HG02610 (cell line): ENCODE data around the gene SETD2.
A peak's percentile ranks its signal among the peaks of the same experiment; 100 is the strongest.
"Not testable (repeated sequence)": the region's sequence is repeated elsewhere in the genome, so short reads cannot be mapped to it uniquely, and the experiment has no call there.

Experiments used
- ATAC-seq: cut with Tn5 transposase; IDR thresholded peaks from one replicate; pipeline ENCODE4 v1.9.1; 2021; ENCODE audit warnings: mild to moderate bottlenecking, moderate library complexity; ENCODE audit not compliant: unreplicated experiment

The SETD2 gene, protein sequence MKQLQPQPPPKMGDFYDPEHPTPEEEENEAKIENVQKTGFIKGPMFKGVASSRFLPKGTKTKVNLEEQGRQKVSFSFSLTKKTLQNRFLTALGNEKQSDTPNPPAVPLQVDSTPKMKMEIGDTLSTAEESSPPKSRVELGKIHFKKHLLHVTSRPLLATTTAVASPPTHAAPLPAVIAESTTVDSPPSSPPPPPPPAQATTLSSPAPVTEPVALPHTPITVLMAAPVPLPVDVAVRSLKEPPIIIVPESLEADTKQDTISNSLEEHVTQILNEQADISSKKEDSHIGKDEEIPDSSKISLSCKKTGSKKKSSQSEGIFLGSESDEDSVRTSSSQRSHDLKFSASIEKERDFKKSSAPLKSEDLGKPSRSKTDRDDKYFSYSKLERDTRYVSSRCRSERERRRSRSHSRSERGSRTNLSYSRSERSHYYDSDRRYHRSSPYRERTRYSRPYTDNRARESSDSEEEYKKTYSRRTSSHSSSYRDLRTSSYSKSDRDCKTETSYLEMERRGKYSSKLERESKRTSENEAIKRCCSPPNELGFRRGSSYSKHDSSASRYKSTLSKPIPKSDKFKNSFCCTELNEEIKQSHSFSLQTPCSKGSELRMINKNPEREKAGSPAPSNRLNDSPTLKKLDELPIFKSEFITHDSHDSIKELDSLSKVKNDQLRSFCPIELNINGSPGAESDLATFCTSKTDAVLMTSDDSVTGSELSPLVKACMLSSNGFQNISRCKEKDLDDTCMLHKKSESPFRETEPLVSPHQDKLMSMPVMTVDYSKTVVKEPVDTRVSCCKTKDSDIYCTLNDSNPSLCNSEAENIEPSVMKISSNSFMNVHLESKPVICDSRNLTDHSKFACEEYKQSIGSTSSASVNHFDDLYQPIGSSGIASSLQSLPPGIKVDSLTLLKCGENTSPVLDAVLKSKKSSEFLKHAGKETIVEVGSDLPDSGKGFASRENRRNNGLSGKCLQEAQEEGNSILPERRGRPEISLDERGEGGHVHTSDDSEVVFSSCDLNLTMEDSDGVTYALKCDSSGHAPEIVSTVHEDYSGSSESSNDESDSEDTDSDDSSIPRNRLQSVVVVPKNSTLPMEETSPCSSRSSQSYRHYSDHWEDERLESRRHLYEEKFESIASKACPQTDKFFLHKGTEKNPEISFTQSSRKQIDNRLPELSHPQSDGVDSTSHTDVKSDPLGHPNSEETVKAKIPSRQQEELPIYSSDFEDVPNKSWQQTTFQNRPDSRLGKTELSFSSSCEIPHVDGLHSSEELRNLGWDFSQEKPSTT (N-terminal part only)

DNA sequence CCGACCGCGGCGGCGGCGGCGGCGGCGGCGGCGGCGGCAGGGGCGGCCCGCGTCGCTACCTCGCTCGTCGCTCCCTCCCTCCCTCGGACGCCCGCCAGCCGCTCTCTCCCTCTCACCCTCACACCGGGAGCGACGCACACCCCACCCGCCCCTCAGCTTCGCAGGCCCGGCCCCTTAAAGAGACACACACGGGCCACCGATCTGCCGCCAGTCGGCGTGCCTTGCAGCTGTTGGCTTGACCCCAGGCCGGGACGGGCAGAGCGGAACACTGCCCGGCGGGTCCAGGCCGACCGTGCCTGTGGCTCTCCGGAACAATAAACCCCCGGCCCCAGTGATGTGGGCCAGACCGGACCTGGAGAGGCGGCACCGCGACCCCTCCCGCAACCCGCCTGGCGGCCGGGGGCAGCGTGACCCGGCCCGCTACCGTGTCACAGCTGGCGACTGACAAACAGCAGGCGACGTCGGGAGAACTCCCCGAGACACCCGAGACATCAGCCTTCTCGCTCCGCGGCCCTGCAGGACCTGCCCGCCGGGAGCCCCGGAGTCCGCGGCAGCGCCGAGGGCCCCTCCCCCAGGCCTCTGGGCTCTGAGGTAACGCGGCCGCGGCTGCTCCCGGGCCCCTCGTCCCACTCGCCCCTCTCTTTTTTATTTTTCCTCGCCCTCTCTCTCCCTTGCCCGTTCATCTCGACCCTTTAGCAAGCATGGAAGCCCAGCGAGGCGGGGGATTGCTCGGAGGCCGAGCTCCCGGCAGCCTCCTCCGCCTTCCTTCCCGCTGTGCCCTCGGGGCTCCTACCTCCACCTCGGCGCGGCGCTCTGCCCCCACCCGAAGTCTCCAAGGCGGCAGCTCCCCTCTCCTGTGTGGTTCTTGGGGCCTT, at the start of gene SETD2:
Gene SETD2, minus strand, starts transcription at position 107 of the 875 bp plus-strand sequence. CDS start 189 bp downstream, outside the sequence.
- ATAC-seq = peak; percentile 76

DNA sequence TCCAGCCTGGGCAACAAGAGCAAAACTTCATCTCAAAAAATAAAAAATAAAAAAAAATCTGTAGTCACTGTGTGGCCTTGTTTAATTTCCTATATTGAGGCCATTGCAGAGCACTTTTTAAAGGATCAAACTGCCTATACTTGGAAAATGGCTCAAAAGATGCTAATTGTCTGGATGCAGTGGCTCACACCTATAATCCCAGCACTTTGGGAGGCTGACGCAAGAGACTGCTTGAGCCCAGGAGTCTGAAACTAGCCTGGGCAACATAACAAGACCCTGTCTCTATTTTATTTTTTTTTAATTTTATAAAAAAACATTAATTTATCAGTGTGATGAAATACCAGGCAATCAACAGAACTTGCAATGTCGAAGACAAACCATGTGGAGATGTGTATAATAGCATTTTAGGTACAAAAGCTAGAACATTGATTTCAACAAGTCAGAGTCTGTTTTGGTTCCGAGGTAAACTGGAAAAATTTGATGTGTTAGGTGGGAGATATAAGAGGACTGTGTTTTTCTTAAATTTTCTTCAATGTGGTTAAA, 47.0 kb upstream of the SETD2 start:
- ATAC-seq = no peak

DNA sequence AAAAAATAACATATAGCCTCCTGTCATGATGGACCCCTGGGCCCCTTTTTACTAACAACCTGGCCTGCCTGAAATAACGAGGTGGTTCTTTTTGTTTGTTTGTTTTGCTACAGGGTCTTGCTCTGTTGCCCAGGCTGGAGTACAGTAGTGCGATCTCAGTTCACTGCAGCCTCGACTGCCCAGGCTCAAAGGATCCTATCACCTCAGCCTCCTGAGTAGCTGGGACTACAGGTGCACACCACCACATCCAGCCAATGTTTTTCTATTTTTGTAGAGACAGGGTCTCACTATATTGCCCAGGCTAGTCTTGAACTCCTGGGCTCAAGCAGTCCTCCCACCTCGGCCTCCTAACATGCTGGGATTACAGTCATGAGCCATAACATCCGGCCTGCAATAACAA, 42.1 kb upstream of the SETD2 start:
- ATAC-seq = not testable (repeated sequence)

DNA sequence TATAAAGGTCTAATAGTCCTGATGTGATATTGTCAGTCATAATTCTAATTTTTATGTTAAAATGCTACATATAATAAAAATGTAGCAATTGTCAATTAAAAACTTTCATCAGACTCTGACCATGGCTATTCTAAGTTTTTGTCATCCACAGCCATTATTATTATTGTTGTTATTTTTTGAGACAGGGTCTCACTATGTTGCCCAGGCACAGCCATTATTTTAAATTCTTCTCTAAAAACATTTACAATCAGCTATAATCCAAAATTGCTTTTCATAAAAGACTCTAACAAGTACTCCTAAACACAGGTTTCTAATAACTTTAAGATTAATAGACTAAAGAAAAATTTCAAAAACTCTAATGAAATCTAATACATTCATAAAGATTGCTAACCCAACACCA, 41.0 kb upstream of the SETD2 start:
- no peak for ATAC-seq

DNA sequence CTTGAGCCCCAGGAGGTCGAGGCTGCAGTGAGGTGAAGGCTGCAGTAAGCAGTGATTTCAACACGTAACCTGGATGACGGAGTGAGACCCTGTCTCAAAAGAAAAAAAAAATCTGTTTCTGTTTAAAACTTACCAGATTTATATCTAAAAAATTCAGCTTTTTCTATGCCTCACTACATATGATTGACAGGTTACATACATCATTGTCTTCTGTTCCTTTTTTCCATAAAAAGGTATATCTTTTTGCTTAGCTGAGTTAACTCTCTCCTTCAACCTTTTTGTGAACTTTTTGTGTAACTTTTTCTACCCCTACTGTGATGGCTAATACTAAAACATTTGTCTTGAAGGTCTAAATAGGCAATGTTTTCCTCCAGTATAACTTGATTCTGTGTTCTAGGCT, 38.6 kb upstream of the SETD2 start:
- ATAC-seq = no peak

DNA sequence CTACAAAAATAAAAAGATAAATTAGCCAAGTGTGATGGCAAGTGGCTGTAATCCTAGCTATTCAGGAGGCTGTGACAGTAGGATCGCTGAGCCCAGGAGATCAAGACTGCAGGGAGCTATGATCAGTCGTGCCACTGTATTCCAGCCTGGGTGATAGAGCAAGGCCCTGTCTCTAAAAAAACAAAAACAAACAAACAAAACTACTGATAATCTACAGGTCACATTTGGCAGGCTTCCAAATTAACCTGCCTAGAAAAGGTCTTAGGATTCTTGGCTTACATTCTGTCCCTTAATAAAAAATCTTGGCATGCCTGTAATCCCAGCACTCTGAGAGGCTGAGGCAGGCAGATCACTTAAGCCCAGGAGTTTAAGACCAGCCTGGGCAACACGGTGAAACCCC, 33.4 kb upstream of the SETD2 start:
- no peak for ATAC-seq

DNA sequence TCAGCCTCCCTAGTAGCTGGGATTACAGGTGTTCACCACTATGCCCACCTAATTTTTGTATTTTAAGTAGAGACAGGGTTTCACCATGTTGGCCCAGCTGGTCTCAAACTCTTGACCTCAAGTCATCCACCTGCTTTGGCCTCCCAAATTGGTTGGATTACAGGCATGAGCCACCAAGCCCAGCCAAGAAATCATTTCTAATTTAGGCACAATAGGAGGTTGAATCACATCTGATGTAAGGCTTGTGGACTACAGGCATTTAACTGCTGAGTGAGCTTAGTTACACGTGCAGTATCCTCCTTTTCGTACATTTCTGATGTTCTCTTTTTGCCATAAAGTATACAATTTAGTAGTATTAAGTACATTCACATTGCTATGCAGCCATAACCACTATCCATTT, 31.1 kb upstream of the SETD2 start:
- ATAC-seq = no peak

DNA sequence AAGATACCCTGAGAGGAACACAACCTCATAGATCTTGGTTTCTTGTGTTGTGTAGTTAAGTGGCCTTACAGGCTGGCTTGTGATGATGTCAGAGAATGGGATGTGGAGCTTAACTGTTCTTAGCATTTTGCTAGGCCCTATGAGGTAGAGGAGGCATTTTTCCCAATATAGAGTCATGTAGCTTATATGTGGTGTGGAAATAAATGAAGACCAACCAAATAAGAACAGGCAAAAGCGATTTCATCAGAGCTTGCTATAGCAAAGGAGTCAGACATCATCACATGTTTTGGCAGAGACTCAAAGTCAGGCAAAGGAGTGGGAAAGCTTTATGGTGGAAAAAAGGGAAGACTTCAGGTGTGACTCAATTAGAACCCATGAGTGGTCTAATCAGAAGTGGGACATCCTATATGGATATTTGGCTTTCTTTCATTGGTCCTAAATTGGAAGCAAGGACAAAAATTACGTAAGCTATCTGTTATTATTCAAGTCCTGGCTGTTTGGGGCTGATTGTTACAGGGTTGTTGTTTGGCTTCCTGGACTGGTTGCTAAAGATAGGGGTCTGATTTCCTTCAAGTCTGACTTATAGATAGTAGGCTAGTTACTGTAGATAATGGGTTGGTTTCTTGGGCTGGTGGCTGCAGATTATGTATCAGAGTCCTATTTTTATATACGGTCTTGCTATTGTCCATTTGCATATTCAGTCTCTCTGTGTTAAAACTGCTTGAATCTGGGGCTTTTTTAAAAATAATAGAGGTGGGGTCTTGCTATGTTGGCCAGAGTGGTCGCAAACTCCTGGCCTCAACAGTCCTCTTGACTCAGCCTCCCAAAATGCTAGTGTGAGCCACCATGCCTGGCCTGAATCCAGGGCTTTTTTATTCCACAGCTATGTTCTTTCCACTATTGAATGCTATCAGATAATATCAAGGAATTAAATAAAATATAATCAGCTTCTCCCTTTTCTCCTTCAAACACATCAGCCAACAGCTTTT, 30.3 kb upstream of the SETD2 start:
- ATAC-seq = no peak

DNA sequence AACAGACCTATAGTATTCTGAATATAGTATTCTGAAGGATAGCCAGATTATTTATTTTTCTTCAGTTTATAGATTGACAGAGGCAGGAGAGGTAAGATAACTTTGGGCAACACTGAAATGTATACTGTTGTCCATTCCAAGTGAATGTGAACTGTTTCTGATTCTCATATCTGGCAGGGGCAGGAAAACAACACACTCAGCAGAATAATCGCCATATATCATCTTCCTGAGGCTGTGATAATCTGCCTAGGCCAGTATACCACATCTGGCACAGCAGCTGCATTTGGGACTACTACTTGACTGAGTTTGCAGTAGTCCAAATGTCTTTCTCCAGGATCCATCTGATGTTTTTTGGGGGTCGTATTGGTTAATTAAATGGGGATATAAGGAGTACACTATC, 22.4 kb upstream of the SETD2 start:
- ATAC-seq = no peak

DNA sequence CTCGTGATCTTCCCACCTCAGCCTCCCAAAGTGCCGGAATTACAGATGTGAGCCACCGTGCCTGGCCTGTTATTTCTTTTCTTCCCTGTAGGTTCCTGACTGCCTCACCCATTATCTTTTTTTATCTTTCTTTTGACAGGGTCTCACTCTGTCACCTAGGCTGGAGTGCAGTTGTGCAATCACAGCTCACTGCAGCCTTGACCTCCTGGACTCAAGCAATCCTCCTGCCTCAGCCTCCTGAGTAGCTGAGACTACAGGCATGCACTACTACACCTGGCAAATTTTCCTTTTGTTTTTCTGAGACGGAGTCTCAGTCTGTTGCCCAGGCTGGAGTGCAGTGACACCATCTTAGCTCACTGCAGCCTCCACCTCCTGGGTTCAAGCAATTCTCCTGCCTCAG, 17.8 kb upstream of the SETD2 start:
- not testable (repeated sequence) for ATAC-seq

DNA sequence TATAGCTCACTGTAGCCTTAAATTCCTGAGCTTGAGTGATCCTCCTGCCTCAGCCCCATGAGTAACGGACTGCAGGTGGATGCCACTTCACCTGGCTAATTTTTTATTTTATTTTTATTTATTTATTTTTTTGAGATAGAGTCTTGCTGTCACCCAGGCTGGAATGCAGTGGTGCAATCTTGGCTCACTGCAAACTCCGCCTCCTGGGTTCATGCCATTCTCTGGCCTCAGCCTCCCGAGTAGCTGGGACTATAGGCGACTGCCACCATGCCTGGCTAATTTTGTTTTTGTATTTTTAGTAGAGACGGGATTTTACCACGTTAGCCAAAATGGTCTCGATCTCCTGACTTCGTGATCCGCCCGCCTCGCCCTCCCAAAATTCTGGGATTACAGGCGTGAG, 16.1 kb upstream of the SETD2 start:
- ATAC-seq = not testable (repeated sequence)

DNA sequence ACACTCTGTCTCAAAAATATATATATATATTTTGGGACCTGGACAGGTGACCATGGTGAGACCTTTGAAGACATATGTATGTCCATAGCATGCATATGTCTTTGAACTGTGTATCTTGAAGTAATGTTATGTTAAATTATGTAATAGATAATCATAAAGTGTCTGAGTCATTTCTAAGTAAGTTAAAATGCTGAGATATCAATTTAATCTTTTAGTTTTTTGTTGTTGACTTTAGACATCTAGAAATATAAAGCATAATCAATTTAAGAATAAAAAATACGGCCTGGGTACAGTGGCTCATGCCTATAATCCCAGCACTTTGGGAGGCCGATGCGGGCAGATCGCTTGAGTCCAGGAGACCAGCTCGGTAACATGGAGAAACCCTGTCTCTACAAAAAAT, 12.7 kb upstream of the SETD2 start:
- ATAC-seq = no peak

DNA sequence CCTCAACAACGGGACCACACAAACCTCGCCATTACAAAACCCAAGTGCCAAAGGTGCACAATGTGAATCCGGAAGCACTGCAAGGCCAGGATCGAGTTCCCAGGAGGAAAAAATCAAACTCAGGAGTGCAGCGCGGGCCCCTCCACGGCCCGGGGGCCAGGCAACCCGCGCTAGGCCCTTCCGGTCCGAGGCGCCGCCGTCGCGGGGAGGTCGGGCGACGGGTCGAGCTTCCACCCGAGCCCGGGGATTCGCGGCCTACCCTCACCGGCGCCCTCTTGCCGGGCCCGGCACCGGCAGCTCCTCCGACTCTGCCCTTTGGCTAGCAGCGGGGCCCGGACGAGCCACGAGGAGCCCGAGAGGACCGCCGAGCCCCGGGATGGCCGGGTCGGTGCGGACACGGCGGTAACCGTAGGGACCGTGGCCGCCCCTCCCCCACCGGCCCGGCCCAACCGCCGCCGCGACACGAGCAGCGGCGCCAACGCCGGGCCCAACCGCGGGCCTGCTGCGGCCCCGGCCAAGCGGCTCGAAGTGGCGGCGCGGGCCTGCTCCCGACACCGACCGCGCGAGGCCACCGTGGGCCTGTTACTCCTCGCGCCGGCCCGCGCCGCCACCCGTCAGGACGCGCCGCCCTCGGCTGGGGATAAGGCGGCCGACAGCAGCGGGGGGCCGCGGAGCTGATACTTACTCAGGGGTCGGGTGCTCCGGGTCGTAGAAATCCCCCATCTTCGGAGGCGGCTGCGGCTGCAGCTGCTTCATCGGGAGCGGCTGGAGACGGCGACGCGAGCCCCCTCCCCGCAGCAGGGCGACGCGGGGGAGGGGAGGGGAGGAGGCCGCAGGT, 525 bp downstream of the SETD2 start:
- ATAC-seq = peak; percentile 25

DNA sequence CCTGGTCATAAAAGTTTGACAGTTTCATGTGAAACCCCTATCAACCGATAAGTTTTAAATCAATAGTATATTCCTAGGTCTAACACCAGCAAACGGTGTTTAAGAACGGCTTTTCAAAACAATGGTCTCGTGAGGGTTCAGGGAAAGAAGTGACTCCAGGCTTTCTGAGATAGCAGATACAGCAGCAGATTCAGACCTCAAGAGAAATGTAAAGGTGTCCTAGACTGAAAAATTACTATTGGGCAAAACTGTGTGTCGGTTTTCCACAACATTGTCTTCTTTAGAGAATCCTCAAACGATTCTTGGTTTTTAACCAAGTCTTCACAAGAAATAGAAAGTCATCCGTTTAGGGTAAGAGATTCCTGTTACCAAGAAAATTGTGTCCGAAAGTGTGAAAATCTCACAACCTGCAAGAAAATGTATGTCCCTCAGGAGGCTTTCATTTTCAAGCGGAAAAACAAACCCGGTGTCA, 1.2 kb downstream of the SETD2 start:
- ATAC-seq = no peak

DNA sequence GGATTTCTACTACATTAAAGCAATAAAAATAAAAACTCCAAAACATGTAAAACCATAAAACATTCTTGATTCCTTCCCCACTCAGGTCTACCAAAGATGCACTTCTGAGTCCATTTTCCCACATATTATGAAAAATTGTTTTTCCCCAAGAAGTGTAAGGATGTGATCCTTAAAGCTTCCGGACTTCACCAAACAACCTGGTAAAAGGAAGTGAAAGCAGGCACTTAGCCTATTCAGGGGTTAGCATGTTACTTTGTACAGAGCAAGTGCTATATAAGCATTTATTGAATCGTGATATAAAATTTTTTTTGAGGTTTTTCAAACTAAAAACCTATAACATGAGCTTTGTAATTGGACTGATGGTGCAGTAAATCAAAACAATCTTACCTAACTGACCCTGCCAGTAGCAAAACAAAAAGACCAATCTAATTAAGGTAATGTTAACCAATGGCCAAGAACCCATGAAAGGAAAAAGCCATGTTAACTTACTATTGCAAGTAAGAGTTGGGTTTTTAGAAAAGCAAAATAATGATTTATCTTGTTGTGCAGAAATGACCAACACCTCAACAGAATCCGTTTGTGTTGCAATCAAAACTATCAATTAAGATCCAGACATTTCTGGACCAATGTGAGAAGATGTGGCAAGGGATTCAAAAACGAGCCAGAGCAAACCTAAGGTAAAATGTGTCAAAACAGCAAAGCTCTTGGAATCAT, 1.8 kb downstream of the SETD2 start:
- ATAC-seq = no peak

DNA sequence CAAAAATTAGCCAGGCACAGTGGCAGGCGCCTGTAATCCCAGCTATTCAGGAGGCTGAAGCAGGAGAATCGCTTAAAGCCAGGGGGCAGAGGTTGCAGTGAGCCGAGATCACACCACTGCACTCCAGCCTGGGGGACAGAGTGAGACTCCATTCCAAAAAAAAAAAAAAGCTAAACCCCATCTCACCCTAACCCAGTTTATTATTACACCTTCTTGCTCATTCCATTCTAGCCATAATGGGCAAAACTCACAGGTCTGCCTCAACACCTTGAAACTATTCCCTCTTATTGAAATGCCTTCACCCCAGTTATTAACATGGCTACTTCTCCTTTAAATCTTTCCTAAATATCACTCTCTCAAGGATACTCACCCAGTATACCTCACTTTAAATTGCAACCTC, 4.1 kb downstream of the SETD2 start:
- no peak for ATAC-seq

DNA sequence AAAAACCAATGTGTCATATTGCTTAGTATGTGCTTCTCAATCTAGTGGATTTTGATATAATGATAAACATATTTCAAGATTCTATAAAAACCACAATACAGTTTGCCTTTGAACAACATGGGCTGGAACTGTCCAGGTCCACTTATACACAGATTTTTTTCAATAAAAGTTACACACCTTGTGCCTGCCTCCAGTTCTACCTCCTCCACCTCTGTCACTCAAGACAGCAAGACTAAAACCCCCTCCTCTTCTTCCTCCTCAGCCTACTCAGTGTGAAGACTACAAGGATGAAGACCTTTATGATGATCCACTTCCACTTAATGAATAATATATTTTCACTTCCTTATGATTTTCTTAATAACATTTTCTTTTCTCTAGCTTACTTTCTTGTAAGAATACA, 5.7 kb downstream of the SETD2 start:
- no peak for ATAC-seq
